Measurements from ENCODE around the gene TUBB.
A peak's percentile ranks its signal among the peaks of the same experiment; 100 is the strongest.

Gene TUBB

DNA sequence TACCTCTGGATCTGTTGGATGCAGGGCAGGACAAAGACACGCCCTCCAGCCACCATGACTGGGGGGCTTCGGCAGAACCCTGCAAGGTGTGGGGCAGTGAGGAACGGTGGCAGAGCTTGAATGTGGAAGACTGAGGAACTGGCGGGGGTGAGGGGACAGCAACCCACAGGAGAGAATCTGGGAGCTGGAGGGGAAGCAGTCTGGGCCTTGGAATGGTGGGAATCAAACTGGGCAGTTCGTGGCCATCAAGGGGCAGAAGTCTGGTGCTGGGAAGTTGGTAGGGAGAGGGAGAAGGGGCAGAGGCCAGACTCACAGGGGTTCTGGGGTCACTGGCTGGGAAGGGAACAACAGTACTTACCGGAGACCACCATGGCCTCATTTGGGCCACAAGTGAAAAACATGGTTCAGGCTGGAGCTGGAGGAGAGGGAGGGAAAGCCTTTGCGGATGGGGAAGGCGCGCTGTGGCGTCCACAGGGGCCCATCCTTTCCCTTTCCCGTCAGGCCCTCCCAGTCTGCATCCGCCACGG is 21.7 kb downstream of the TUBB start:
- no peak for DNase-seq (ENCODE audit: extremely low spot score)
- TF ChIP-seq, protein P1, sequence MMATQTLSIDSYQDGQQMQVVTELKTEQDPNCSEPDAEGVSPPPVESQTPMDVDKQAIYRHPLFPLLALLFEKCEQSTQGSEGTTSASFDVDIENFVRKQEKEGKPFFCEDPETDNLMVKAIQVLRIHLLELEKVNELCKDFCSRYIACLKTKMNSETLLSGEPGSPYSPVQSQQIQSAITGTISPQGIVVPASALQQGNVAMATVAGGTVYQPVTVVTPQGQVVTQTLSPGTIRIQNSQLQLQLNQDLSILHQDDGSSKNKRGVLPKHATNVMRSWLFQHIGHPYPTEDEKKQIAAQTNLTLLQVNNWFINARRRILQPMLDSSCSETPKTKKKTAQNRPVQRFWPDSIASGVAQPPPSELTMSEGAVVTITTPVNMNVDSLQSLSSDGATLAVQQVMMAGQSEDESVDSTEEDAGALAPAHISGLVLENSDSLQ (IDR thresholded peaks at IDR 0.05) = no peak
- TF ChIP-seq SP1 (IDR thresholded peaks at IDR 0.05) (no peak), ZNF384 (IDR thresholded peaks at IDR 0.05) (no peak), BHLHE40 (IDR thresholded peaks at IDR 0.05; ENCODE audit: borderline replicate concordance) (no peak), SUZ12 (IDR thresholded peaks at IDR 0.05) (no peak), ELF4 (IDR thresholded peaks at IDR 0.05) (no peak), LEF1 (IDR thresholded peaks at IDR 0.05; ENCODE audit: borderline replicate concordance) (no peak)
- POLR2A ChIA-PET = interaction anchor here (0.6 to 1.7 kb wide), 6 partner anchors 10 to 344 kb away, joined by 3 to 6 read pairs (median 4); partner anchors contain the start of gene MDC1
- CTCF ChIA-PET = no interaction called here

DNA sequence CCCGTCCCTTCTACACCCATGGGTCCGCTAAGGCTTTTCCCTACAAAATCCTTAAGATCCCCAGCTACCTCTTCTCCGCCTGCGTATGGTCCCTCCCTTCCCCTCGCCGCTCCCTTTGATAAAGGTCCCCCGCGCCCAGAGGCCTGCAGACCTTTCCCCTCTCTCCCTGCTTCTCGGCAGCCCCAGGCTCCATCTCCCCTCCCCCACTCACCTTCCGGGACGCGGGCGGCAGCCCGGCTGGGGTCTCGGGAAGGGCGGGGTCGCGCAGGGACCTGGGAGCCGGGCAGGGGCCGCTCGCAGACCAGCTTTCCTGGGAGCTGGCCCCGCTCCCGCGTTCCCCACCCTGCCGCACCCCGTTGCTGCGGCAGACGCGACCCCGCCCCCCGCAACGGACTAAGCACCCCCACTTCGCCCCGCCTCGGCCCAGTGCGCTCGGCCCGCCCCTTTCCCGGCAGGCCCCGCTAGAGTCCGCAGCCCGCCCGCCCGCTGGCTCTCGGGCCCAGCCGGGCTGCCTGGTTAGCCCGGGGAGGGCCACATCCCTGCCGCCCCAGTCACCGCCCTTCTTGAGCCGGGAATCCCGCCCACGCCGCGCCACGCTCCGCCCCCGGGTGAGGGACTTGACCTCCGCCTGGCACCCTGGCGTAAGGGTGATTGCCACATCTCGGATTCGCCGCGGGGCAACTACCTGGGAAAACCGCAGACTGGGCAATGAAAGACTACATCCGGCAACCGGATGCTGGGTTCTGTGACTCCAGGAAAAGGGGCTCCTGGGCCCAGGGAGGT is 22.4 kb downstream of the TUBB start, which contains the start of gene FLOT1:
TSS of gene FLOT1 (minus strand) at position 372 of the 783 bp plus-strand sequence. CDS start 498 bp downstream, outside the sequence.
- ChIA-PET CTCF (no interaction called here), POLR2A (interaction anchor here (0.6 to 2.4 kb wide), 11 partner anchors 10 to 343 kb away, joined by 3 to 8 read pairs (median 4); partner anchors contain the start of genes DHX16, MDC1, MRPS18B and TUBB)
- TF ChIP-seq CTBP1 (IDR thresholded peaks at IDR 0.05; ENCODE audit: borderline replicate concordance) (no peak), NFRKB (IDR thresholded peaks at IDR 0.05) (no peak), L3MBTL2 (conservative IDR thresholded peaks at IDR 0.05) (no peak), FOXM1 (IDR thresholded peaks at IDR 0.05; ENCODE audit: borderline replicate concordance) (no peak), LEF1 (IDR thresholded peaks at IDR 0.05; ENCODE audit: borderline replicate concordance) (no peak), FOXA1 (IDR thresholded peaks at IDR 0.05) (no peak), BHLHE40 (IDR thresholded peaks at IDR 0.05; ENCODE audit: borderline replicate concordance) (no peak), TARDBP (IDR thresholded peaks at IDR 0.05) (no peak)
- TF ChIP-seq, protein P1 (IDR thresholded peaks at IDR 0.05) = no peak
- DNase-seq (ENCODE audit: extremely low spot score) = peak; percentile 84

DNA sequence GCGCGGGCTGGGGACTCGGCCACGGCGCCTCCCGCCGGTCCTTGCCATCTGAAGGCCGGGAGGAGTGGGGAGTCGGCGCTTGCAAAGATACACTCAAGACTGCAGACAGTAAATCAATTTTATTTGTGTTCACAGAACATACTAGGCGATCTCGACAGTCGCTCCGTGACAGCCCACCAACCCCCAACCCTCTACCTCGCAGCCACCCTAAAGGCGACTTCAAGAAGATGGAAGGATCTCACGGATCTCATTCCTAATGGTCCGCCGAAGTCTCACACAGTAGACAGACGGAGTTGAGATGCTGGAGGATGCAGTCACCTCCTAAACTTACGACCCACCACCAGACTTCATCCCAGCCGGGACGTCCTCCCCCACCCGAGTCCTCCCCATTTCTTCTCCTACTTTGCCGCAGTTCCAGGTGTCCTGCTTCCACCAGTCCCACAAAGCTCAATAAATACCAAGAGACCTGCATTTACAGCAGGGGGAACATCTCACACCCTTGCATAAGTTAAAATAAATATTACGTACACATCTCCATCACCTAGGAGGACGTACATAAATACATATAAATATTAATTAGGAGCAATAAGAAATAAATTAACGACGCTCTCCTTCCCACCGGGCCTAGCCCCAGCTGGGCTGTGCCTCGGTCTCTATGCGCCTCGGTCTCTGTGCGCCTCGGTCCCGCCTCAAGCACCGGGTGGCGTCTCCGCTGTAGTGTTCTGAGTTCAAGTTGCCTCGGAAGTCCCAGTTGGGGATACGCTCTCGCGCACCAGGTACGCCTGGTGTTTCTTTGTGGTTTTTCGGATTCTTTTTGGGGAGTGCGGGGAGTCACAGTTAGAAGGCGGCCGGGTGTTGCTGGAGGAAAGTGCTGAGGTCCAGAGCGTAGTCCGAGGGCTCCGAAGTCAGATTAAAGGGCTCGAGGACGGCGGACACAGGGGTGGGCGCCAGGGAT is 23.2 kb downstream of the TUBB start:
- DNase-seq (ENCODE audit: extremely low spot score) = peak; percentile 26
- POLR2A ChIA-PET = interaction anchor here (1.0 to 2.4 kb wide), 8 partner anchors 9 to 659 kb away, joined by 3 to 8 read pairs (median 4); partner anchors contain the start of genes DHX16, MRPS18B and TUBB
- TF ChIP-seq, protein P1 (IDR thresholded peaks at IDR 0.05) = peak; percentile 73
- TF ChIP-seq HDGF (IDR thresholded peaks at IDR 0.05; ENCODE audit: borderline replicate concordance) (no peak), CTBP1 (IDR thresholded peaks at IDR 0.05; ENCODE audit: borderline replicate concordance) (no peak), L3MBTL2 (conservative IDR thresholded peaks at IDR 0.05) (0 out of 2 replicates have a peak, but pooled peaks have one; percentile 21), BHLHE40 (IDR thresholded peaks at IDR 0.05; ENCODE audit: borderline replicate concordance) (no peak)
- CTCF ChIA-PET = interaction anchor here (1.0 kb wide), 1 partner anchor 79 kb away, joined by 3 read pairs; no protein-coding TSS in a partner anchor

DNA sequence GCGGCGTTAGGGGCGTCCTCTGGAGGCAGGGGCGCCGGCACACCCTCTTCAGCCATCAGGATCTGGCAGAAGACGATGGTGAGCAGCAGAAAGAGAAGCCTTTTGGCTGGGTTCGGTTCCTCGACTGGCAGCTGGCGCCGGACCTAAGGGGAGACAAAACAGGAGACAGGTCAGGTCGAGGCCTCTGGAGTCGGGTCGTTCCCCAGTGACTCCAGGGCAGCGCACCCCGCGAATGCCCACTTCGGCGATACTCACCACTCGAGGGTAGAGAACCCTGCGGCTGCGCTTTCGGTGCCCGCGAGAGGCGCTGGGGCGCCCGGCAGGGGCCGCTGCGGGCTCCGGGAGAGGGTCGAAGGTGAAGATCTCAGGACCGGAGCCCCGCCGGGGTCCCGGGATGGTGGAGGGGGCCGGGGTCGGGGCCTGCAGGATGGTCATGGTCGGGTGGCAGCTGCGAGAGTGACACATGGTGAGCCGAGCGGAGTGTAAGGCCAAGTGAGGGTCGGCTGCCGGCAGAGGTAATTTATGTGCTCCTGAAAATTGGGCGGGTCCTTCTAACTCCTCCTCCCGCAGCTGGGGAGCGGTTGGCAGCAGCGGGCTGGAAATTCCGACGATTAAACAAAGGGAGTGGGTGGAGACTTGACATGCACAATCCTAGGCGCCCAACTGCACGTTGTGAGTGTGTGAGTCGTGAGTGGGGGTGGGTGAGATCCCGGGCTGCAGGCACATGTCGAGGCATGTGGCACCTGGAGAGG is 24.1 kb downstream of the TUBB start, which contains the start of gene IER3:
TSS of gene IER3 (minus strand) at position 494 of the 752 bp plus-strand sequence. CDS start at position 465, 29 bp downstream.
- POLR2A ChIA-PET = interaction anchor here (0.7 to 2.4 kb wide), 6 partner anchors 8 to 658 kb away, joined by 3 to 8 read pairs (median 4); no protein-coding TSS in a partner anchor
- CTCF ChIA-PET = interaction anchor here (0.6 to 1.0 kb wide), 2 partner anchors 27 to 78 kb away, joined by 3 read pairs; partner anchors contain the start of gene MDC1
- no peak for TF ChIP-seq FOXK2 (IDR thresholded peaks at IDR 0.05)
- no peak for TF ChIP-seq ARNT (IDR thresholded peaks at IDR 0.05)
- peak; percentile 42; the same call in 1 of the 2 replicates for TF ChIP-seq L3MBTL2 (conservative IDR thresholded peaks at IDR 0.05)
- no peak for TF ChIP-seq TARDBP (IDR thresholded peaks at IDR 0.05)
- peak; percentile 93; the same call in 1 of the 2 replicates for TF ChIP-seq ZNF384 (IDR thresholded peaks at IDR 0.05)
- TF ChIP-seq, protein P1 (IDR thresholded peaks at IDR 0.05) = peak; percentile 97
- peak; percentile 76 for DNase-seq (ENCODE audit: extremely low spot score)

Data from HEK293T (cell line).